Epithelial cell of umbilical artery (primary cell): Measurements from ENCODE around the gene CASP5. TPM values are rescaled to one million over a fixed set of nuclear protein-coding genes. Genes with fewer than 3 reads are reported as not detected.

Experiments
- total RNA-seq: library from RNA; depleted of rRNA; stranded (reverse); fragments of >200 nt; gene quantifications from 2 replicates; pipeline ENCODE4 v1.2.3, GENCODE V29; 2014

The CASP5 gene
- not detected in 2 replicates for total RNA-seq

DNA sequence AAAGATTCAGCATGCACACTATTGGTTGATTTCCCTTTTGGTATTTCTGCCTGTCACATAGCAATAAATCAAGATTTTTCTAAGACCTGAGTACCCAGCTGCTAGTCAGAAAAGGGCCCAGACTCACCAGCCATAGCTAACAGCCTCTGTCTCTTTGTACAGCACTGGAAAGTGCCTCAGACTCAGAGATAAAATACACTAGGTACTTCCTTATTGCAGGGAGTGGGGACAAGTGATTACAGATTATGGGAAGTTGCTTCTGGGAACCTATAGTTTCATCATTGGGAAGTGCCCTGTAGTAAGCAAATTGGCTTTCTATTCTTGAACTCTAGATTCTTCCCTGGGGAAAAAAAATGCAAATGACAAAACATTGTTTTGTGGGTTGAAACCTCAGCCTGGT is at the start of gene CASP5:
TSS of gene CASP5 (minus strand) at position 166 of the 400 bp plus-strand sequence. CDS start at position 134, 32 bp downstream.

DNA sequence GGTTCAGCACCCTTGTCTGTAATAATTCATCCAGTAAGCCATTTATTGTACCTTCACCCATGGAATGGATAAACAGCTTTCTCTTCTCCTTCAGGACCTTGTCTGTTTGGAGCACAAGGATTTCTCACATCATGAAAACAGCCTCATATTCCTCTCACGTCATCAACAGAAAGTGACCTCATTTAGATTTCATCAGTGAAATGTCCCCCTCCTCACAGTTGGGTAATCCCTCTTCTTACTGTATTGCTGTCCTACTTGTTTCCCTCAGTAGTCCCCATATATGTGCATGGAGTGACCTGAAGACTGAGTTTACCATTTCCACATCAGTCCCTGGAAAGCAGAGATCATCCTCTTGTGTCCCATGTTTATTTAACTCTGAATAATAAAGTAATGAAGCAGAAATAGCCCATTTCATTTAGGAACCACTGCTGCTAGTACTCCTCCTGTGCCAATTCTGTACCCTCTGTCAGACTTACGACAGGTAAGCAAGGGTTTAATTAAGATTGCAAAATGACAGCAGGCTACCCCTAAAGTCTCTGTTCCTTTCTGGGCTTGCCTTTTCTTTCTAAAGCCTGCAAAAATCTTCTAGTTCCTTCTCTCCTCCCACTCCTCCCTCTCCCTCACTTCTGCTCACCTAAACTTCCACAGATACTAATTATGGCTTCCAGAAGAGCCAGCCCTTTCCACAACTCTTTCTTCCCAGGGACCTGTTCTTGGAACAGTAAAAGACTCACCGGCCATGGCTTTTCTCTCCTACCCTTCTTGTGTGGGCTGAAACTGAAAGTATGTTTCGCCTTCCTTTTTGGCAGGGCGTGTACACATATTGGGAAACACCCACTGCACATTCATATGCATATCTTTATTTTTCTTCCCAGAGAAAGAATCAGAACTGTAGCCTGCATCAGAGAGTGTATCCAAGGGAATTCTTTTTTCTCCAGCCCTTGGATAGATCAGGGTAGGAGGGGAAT is 21.9 kb upstream of the CASP5 start, which contains the start of gene CARD16:
TSS of gene CARD16 (minus strand) at position 779 of the 968 bp plus-strand sequence. CDS start at position 741, 38 bp downstream.

GRCh38 chr11:105034813-105035620 is 12.0 kb upstream of the CASP5 start, which contains the start of gene CASP1:
TSS of gene CASP1 (minus strand) at chr11:105035144. CDS start at chr11:105035113, 31 bp downstream.

GRCh38 chr11:104968355-104968855 is 54.6 kb downstream of the CASP5 start, which contains the start of gene CASP4:
TSS of gene CASP4 (minus strand) at chr11:104968574. CDS start at chr11:104968525, 49 bp downstream.

Other genes starting within 250 kb of the CASP5 start
- gene CASP12, start 124.7 kb downstream of the CASP5 start, total RNA-seq: 1.9 and 2.0 TPM in 2 replicates
- gene CASP4, start 54.6 kb downstream of the CASP5 start, total RNA-seq: 161 and 167 TPM in 2 replicates
- gene CASP1, start 12.0 kb upstream of the CASP5 start, total RNA-seq: 4.2 and 49.7 TPM in 2 replicates
- 18.8 and 146 TPM in 2 replicates for gene CARD16, start 22.2 kb upstream of the CASP5 start, total RNA-seq
- gene CARD18, start 116.6 kb upstream of the CASP5 start, total RNA-seq: under 0.01 TPM in 1 of 2 replicates, not detected in the other